ENCODE data around the gene CTNNA2.

- TF ChIP-seq GATA3 (IDR thresholded peaks at IDR 0.05; ENCODE audit: low read depth, low read length) (no peak), GATA2 (IDR thresholded peaks at IDR 0.05; ENCODE audit: low read depth, low read length) (no peak)
These were observed 986.2 kb downstream of the CTNNA2 start for GRCh38 chr2:80499095-80499494.

All from SH-SY5Y (cell line).